ENCODE data around the gene ZNF451.

ZNF451 gene

GRCh38 chr6:57216235-57217101 lies 126.5 kb downstream of the ZNF451 start:
- peaks cover 29% of the 10 kb centered on the region for H3K4me1 Mint-ChIP-seq (ENCODE audit: low read depth)
- H3K9me3 Mint-ChIP-seq: peaks cover 13% of the 10 kb centered on the region
- peaks cover 12% of the 10 kb centered on the region for H3K36me3 Mint-ChIP-seq (ENCODE audit: low read depth)
- H3K27ac Mint-ChIP-seq: peak overlapping the region; percentile 31
- no peak for DNase-seq (ENCODE audit: low spot score)
- peaks cover 3% of the 10 kb centered on the region for H3K27me3 Mint-ChIP-seq (ENCODE audit: low read depth)
- peak overlapping the region; percentile 57 for H3K4me3 Mint-ChIP-seq

DNA sequence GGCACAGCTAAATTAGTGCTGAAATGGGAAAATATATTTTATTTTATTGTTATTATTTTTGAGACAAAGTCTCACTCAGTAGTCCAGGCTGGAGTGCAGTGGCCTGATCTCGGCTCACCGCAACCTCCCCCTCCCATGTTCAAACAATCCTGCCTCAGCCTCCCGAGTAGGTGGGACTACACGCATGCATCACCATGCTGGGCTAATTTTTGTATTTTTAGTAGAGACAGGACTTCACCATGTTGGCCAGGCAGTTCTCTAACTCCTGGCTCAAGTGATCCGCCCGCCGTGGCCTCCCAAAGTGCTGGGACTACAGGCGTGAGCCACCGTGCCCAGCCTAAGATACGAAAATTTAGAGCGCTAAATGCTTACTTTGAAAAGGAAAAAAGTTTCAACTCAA lies 127.3 kb downstream of the ZNF451 start:
- H3K36me3 Mint-ChIP-seq (ENCODE audit: low read depth): peaks cover 13% of the 10 kb centered on the region
- peaks cover 3% of the 10 kb centered on the region for H3K27me3 Mint-ChIP-seq (ENCODE audit: low read depth)
- DNase-seq (ENCODE audit: low spot score): no peak
- H3K4me3 Mint-ChIP-seq: no peak overlapping the region
- peaks cover 29% of the 10 kb centered on the region for H3K4me1 Mint-ChIP-seq (ENCODE audit: low read depth)
- H3K9me3 Mint-ChIP-seq: peaks cover 13% of the 10 kb centered on the region
- H3K27ac Mint-ChIP-seq: peak overlapping the region; percentile 14

All from T-helper 2 cell treated with Interferon-gamma antibody and Interleukin-4, amounts not matched to agents 5 μg/mL and 100 μg/mL, for 36 hours (primary cell).